Measurements from ENCODE around the gene TRIM47. TPM values are rescaled to one million over a fixed set of nuclear protein-coding genes. Genes with fewer than 3 reads are reported as not detected.
A peak's percentile ranks its signal among the peaks of the same experiment; 100 is the strongest.
"Not testable (repeated sequence)": the region's sequence is repeated elsewhere in the genome, so short reads cannot be mapped to it uniquely, and the experiment has no call there.

TRIM47 gene
- total RNA-seq, 1 experiment from 2014 or later: 2.5 TPM

GRCh38 chr17:75854101-75854748 is 24.2 kb downstream of the TRIM47 start:
- POLR2A ChIA-PET: interaction anchor here (0.7 to 3.2 kb wide), 3 partner anchors 13 to 74 kb away, joined by 7 to 37 read pairs (median 9); partner anchors contain the start of gene TRIM65
- Mint-ChIP-seq H3K27me3 (ENCODE audit: insufficient read depth, unreplicated experiment) (no peaks in the 10 kb centered on the region), H3K36me3 (ENCODE audit: insufficient read depth, unreplicated experiment) (peaks cover 18% of the 10 kb centered on the region), H3K27ac (ENCODE audit: unreplicated experiment) (no peak overlapping the region), H3K9me3 (ENCODE audit: unreplicated experiment) (no peaks in the 10 kb centered on the region), H3K4me3 (ENCODE audit: unreplicated experiment) (no peak overlapping the region), H3K4me1 (ENCODE audit: low read depth, unreplicated experiment) (peaks cover 12% of the 10 kb centered on the region)
- no peak for TF ChIP-seq CTCF (IDR thresholded peaks at IDR 0.05; ENCODE audit: insufficient read depth in 1 of 2, low read depth in 1 of 2, low read length in 1 of 2, severe bottlenecking in 1 of 2, unreplicated experiment in 1 of 2)
- peaks cover 1% of the 10 kb centered on the region; the same call in 1 of the 2 replicates for H3K36me3 ChIP-seq (ENCODE audit: control insufficient read depth, insufficient read depth, low read length)
- no peak for DNase-seq
- CTCF ChIA-PET: interaction anchor here (0.6 to 3.0 kb wide), 7 partner anchors 8 to 221 kb away, joined by 8 to 34 read pairs (median 16); partner anchors contain the start of genes SMIM5, TRIM47 and TRIM65
- H3K4me1 ChIP-seq: peaks cover 6% of the 10 kb centered on the region
- no peaks in the 10 kb centered on the region for H3K9me3 ChIP-seq
- TSS peak; percentile 82 for BruUV-seq (replicated peaks)
- intact Hi-C loops (cut with micrococcal nuclease; ENCODE audit: unreplicated experiment): loop anchor here (2.0 kb wide), 1 partner anchor 51 kb away; the partner anchor contains the start of gene MRPL38
- peak overlapping the region; percentile 84 for H3K4me3 ChIP-seq (ENCODE audit: low read depth, low read length)
- H3K27me3 ChIP-seq (replicated peaks; ENCODE audit: control insufficient read depth, insufficient read depth, low read length): no peaks in the 10 kb centered on the region

- Histone ChIP-seq H3K4me1 (peaks cover 6% of the 10 kb centered on the region), H3K36me3 (ENCODE audit: control insufficient read depth, insufficient read depth, low read length) (peaks cover 6% of the 10 kb centered on the region), H3K4me3 (ENCODE audit: low read depth, low read length) (no peak overlapping the region), H3K9me3 (no peaks in the 10 kb centered on the region), H3K27me3 (replicated peaks; ENCODE audit: control insufficient read depth, insufficient read depth, low read length) (no peaks in the 10 kb centered on the region)
- DNase-seq: no peak
- peaks cover 14% of the 10 kb centered on the region for H3K4me1 Mint-ChIP-seq (ENCODE audit: low read depth, unreplicated experiment)
- CTCF ChIA-PET: interaction anchor here (2.3 kb wide), 1 partner anchor 70 kb away, joined by 8 read pairs; no protein-coding TSS in a partner anchor
- no peaks in the 10 kb centered on the region for H3K27me3 Mint-ChIP-seq (ENCODE audit: insufficient read depth, unreplicated experiment)
- no TSS peak for BruUV-seq (replicated peaks)
- intact Hi-C loops (cut with micrococcal nuclease; ENCODE audit: unreplicated experiment): no loop called here
- peaks cover 18% of the 10 kb centered on the region for H3K36me3 Mint-ChIP-seq (ENCODE audit: insufficient read depth, unreplicated experiment)
- POLR2A ChIA-PET: interaction anchor here (3.2 kb wide), 1 partner anchor 74 kb away, joined by 37 read pairs; a partner anchor contains a TSS
- no peak overlapping the region for H3K4me3 Mint-ChIP-seq (ENCODE audit: unreplicated experiment)
- H3K27ac Mint-ChIP-seq (ENCODE audit: unreplicated experiment): no peak overlapping the region
- TF ChIP-seq CTCF (IDR thresholded peaks at IDR 0.05; ENCODE audit: insufficient read depth in 1 of 2, low read depth in 1 of 2, low read length in 1 of 2, severe bottlenecking in 1 of 2, unreplicated experiment in 1 of 2): no peak
- no peaks in the 10 kb centered on the region for H3K9me3 Mint-ChIP-seq (ENCODE audit: unreplicated experiment)
Measured at GRCh38 chr17:75853433-75853832, 24.9 kb downstream of the TRIM47 start.

GRCh38 chr17:75851693-75851991 is 26.7 kb downstream of the TRIM47 start:
- CTCF ChIA-PET; H3K27me3 Mint-ChIP-seq (ENCODE audit: insufficient read depth, unreplicated experiment): not testable (repeated sequence)
- H3K36me3 Mint-ChIP-seq (ENCODE audit: insufficient read depth, unreplicated experiment): peaks cover 28% of the 10 kb centered on the region

More at GRCh38 chr17:75851693-75851991, 26.7 kb downstream of the TRIM47 start:
- BruUV-seq (replicated peaks); H3K9me3 ChIP-seq; H3K36me3 ChIP-seq (ENCODE audit: control insufficient read depth, insufficient read depth, low read length); H3K4me3 Mint-ChIP-seq (ENCODE audit: unreplicated experiment); DNase-seq; H3K4me3 ChIP-seq (ENCODE audit: low read depth, low read length); H3K27me3 ChIP-seq (replicated peaks; ENCODE audit: control insufficient read depth, insufficient read depth, low read length); H3K9me3 Mint-ChIP-seq (ENCODE audit: unreplicated experiment); intact Hi-C loops (cut with micrococcal nuclease; ENCODE audit: unreplicated experiment); POLR2A ChIA-PET; H3K27ac Mint-ChIP-seq (ENCODE audit: unreplicated experiment): not testable (repeated sequence)
- peaks cover 16% of the 10 kb centered on the region for H3K4me1 ChIP-seq
- H3K4me1 Mint-ChIP-seq (ENCODE audit: low read depth, unreplicated experiment): peaks cover 23% of the 10 kb centered on the region
